MM.1S (cell line): ENCODE results near the gene ERC2.

ENCODE experiments used
- DNase-seq: peaks from one replicate; pipeline ENCODE4 v3.0.0-alpha.2; 2015
- H2AFZ ChIP-seq: fragments of 300-600 bp; sonication (generic); 2 replicates; pipeline ENCODE4 v1.6.0; 2016; ENCODE audit warnings: antibody characterized with exemption, low read length
- H3F3A ChIP-seq: fragments of 300-600 bp; sonication (generic); 2 replicates; pipeline ENCODE4 v1.6.1; 2016; ENCODE audit warnings: mild to moderate bottlenecking, antibody characterized with exemption, low read length, moderate library complexity, mixed read lengths; ENCODE audit not compliant: insufficient read depth
- H3K27ac ChIP-seq: fragments of 300-600 bp; sonication (generic); 2 replicates; pipeline ENCODE4 v1.5.1; 2016; ENCODE audit warnings: mild to moderate bottlenecking, low read length
- H3K27me3 ChIP-seq: fragments of 300-600 bp; sonication (generic); replicated peaks from 2 replicates; pipeline ENCODE4 v1.6.0; 2016; ENCODE audit warnings: low read length; ENCODE audit not compliant: insufficient read depth
- H3K36me3 ChIP-seq: fragments of 300-600 bp; sonication (generic); replicated peaks from 2 replicates; pipeline ENCODE4 v1.6.1; 2016; ENCODE audit warnings: mild to moderate bottlenecking, low read length, mixed read lengths; ENCODE audit not compliant: insufficient read depth
- H3K4me1 ChIP-seq: fragments of 300-600 bp; sonication (generic); 2 replicates; pipeline ENCODE4 v1.6.1; 2016; ENCODE audit warnings: low read length, mixed read lengths
- H3K4me2 ChIP-seq: fragments of 300-600 bp; sonication (generic); 2 replicates; pipeline ENCODE4 v1.6.0; 2016; ENCODE audit warnings: low read depth, low read length
- H3K4me3 ChIP-seq: fragments of 300-600 bp; sonication (generic); 2 replicates; pipeline ENCODE4 v1.5.1; 2016; ENCODE audit warnings: low read length, mixed read lengths
- H3K79me2 ChIP-seq: fragments of 300-600 bp; sonication (generic); 2 replicates; pipeline ENCODE4 v1.6.1; 2016; ENCODE audit warnings: mixed run types, low read length, mixed read lengths
- H3K9ac ChIP-seq: fragments of 300-600 bp; sonication (generic); 2 replicates; pipeline ENCODE4 v1.6.1; 2016; ENCODE audit warnings: low read length, mixed read lengths
- H3K9me2 ChIP-seq: fragments of 300-600 bp; sonication (generic); replicated peaks from 2 replicates; pipeline ENCODE4 v1.6.1; 2016; ENCODE audit warnings: mild to moderate bottlenecking, low read length, mixed read lengths; ENCODE audit not compliant: insufficient read depth
- H3K9me3 ChIP-seq: fragments of 300-600 bp; sonication (generic); replicated peaks from 2 replicates; pipeline ENCODE4 v1.6.1; 2016; ENCODE audit warnings: mild to moderate bottlenecking, low read length, mixed read lengths; ENCODE audit not compliant: insufficient read depth
- H4K20me1 ChIP-seq: fragments of 300-600 bp; sonication (generic); 2 replicates; pipeline ENCODE4 v1.6.1; 2016; ENCODE audit warnings: mild to moderate bottlenecking, low read length, moderate library complexity, mixed read lengths; ENCODE audit not compliant: insufficient read depth
- CTCF ChIP-seq: fragments of 300-600 bp; sonication (generic); IDR thresholded peaks from 2 replicates; pipeline ENCODE4 v1.5.1; 2016; ENCODE audit warnings: antibody characterized with exemption, low read length, mixed read lengths
- EZH2 ChIP-seq: fragments of 300-600 bp; sonication (generic); optimal IDR thresholded peaks from 2 replicates; pipeline ENCODE3; 2017; ENCODE audit warnings: low read depth, mild to moderate bottlenecking, antibody characterized with exemption, low read length, mixed read lengths
- EZH2phosphoT487 ChIP-seq: fragments of 300-600 bp; sonication (generic); IDR thresholded peaks from 2 replicates; pipeline ENCODE4 v1.6.1; 2018; ENCODE audit warnings: antibody characterized with exemption, low read length

ERC2 gene

GRCh38 chr3:55596212-55596611 lies 872.1 kb downstream of the ERC2 start:
- no peaks in the 10 kb centered on the region for H3K27me3 ChIP-seq
- H2AFZ ChIP-seq = no peak overlapping the region
- H3K4me2 ChIP-seq = no peak overlapping the region
- H4K20me1 ChIP-seq = no peaks in the 10 kb centered on the region
- no peaks in the 10 kb centered on the region for H3K79me2 ChIP-seq
- H3K4me1 ChIP-seq = no peaks in the 10 kb centered on the region
- no peaks in the 10 kb centered on the region for H3F3A ChIP-seq
- H3K27ac ChIP-seq = no peak overlapping the region
- no peak overlapping the region for H3K4me3 ChIP-seq
- no peaks in the 10 kb centered on the region for H3K9me3 ChIP-seq
- no peaks in the 10 kb centered on the region for H3K36me3 ChIP-seq
- no peaks in the 10 kb centered on the region for H3K9me2 ChIP-seq
- no peak for TF ChIP-seq CTCF
- TF ChIP-seq EZH2 = no peak
- no peak for TF ChIP-seq EZH2phosphoT487
- H3K9ac ChIP-seq = no peak overlapping the region
- no peak for DNase-seq

- H3K27ac ChIP-seq = no peak overlapping the region
- H3K4me1 ChIP-seq = no peaks in the 10 kb centered on the region
- H3K36me3 ChIP-seq = no peaks in the 10 kb centered on the region
- H3K9me2 ChIP-seq = no peaks in the 10 kb centered on the region
- H3K9ac ChIP-seq = no peak overlapping the region
- no peak for DNase-seq
- TF ChIP-seq EZH2 = no peak
- TF ChIP-seq EZH2phosphoT487 = no peak
- TF ChIP-seq CTCF = no peak
- no peaks in the 10 kb centered on the region for H3K79me2 ChIP-seq
- no peaks in the 10 kb centered on the region for H3K27me3 ChIP-seq
- H4K20me1 ChIP-seq = no peaks in the 10 kb centered on the region
- no peak overlapping the region for H2AFZ ChIP-seq
- H3F3A ChIP-seq = no peaks in the 10 kb centered on the region
- no peak overlapping the region for H3K4me3 ChIP-seq
- H3K4me2 ChIP-seq = no peak overlapping the region
- no peaks in the 10 kb centered on the region for H3K9me3 ChIP-seq
Observed at GRCh38 chr3:55595420-55595819, 872.8 kb downstream of the ERC2 start.

- no peaks in the 10 kb centered on the region for H3K27me3 ChIP-seq
- DNase-seq = no peak
- TF ChIP-seq EZH2phosphoT487 (no peak), EZH2 (no peak), CTCF (no peak)
- no peak overlapping the region for H3K4me2 ChIP-seq
- no peak overlapping the region for H3K27ac ChIP-seq
- H3K4me1 ChIP-seq = no peaks in the 10 kb centered on the region
- H3K9me3 ChIP-seq = no peaks in the 10 kb centered on the region
- no peak overlapping the region for H3K9ac ChIP-seq
- H3F3A ChIP-seq = no peaks in the 10 kb centered on the region
- H3K9me2 ChIP-seq = no peaks in the 10 kb centered on the region
- no peaks in the 10 kb centered on the region for H3K79me2 ChIP-seq
- no peaks in the 10 kb centered on the region for H4K20me1 ChIP-seq
- H2AFZ ChIP-seq = no peak overlapping the region
- no peak overlapping the region for H3K4me3 ChIP-seq
- H3K36me3 ChIP-seq = no peaks in the 10 kb centered on the region
Observed at GRCh38 chr3:55592572-55592971, 875.7 kb downstream of the ERC2 start.
